WTC11 (cell line): ENCODE measurements around the gene ZNF77.

Experiments used
- CBFB ChIP-seq: sonication (generic); formaldehyde crosslinking; IDR thresholded peaks from 2 replicates; pipeline ENCODE4 v1.8.1; 2022; ENCODE audit warnings: mild to moderate bottlenecking, low read depth, missing genetic modification reagents
- FOXJ3 ChIP-seq: sonication (generic); formaldehyde crosslinking; IDR thresholded peaks from 2 replicates; pipeline ENCODE4 v1.9.0; 2021; ENCODE audit warnings: missing genetic modification reagents, mild to moderate bottlenecking, borderline replicate concordance
- MYBL2 ChIP-seq: sonication (generic); formaldehyde crosslinking; IDR thresholded peaks from 2 replicates; pipeline ENCODE4 v1.8.1; 2023; ENCODE audit warnings: mild to moderate bottlenecking, moderate library complexity, missing genetic modification reagents
- NR1H2 ChIP-seq: sonication (generic); formaldehyde crosslinking; IDR thresholded peaks from 2 replicates; pipeline ENCODE4 v1.9.0; 2021; ENCODE audit warnings: mild to moderate bottlenecking, moderate library complexity, missing genetic modification reagents
- SMAD4 ChIP-seq: sonication (generic); formaldehyde crosslinking; IDR thresholded peaks from 2 replicates; pipeline ENCODE4 v1.8.0; 2022; ENCODE audit warnings: mild to moderate bottlenecking, missing genetic modification reagents
- TCF7 ChIP-seq: sonication (generic); formaldehyde crosslinking; IDR thresholded peaks from 2 replicates; pipeline ENCODE4 v1.8.0; 2022; ENCODE audit warnings: mild to moderate bottlenecking, low read depth, missing genetic modification reagents, moderate library complexity
- TF ChIP-seq, protein P1 (sequence below): fragments of 200-600 bp; IDR thresholded peaks from 2 replicates; pipeline ENCODE4 v1.8.0; 2022; ENCODE audit warnings: antibody characterized with exemption
- TF ChIP-seq, protein P2 (sequence below): sonication (generic); formaldehyde crosslinking; IDR thresholded peaks from 2 replicates; pipeline ENCODE4 v1.8.1; 2022; ENCODE audit warnings: low read depth, mild to moderate bottlenecking, moderate library complexity, missing genetic modification reagents, borderline replicate concordance
- TF ChIP-seq, protein P3 (sequence below): sonication (generic); formaldehyde crosslinking; IDR thresholded peaks from 2 replicates; pipeline ENCODE4 v1.8.1; 2023; ENCODE audit warnings: mild to moderate bottlenecking, missing genetic modification reagents, borderline replicate concordance

DNA sequence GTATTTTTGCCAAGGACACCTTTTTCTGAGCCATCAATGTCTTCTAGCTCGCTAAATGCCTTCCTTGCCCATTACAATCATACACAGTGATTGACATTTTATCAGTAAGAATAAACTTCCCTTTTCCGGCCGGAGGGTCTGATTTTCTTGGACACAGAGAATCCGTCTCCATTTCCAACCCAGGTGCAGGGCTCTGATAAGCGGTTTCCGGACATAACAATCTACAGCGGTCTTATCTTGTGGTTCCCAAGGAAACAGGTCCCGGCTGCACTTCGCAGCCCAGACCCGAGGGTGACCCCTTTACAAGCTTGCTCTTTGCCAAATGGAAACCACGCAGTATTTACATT, 5.1 kb upstream of the ZNF77 start:
- no peak for TF ChIP-seq NR1H2 (CRISPR knock-in tag)
- TF ChIP-seq, protein P1, sequence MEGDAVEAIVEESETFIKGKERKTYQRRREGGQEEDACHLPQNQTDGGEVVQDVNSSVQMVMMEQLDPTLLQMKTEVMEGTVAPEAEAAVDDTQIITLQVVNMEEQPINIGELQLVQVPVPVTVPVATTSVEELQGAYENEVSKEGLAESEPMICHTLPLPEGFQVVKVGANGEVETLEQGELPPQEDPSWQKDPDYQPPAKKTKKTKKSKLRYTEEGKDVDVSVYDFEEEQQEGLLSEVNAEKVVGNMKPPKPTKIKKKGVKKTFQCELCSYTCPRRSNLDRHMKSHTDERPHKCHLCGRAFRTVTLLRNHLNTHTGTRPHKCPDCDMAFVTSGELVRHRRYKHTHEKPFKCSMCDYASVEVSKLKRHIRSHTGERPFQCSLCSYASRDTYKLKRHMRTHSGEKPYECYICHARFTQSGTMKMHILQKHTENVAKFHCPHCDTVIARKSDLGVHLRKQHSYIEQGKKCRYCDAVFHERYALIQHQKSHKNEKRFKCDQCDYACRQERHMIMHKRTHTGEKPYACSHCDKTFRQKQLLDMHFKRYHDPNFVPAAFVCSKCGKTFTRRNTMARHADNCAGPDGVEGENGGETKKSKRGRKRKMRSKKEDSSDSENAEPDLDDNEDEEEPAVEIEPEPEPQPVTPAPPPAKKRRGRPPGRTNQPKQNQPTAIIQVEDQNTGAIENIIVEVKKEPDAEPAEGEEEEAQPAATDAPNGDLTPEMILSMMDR: no peak
- no peak for TF ChIP-seq FOXJ3
- TF ChIP-seq CBFB (CRISPR knock-in tag): no peak
- TF ChIP-seq, protein P2, sequence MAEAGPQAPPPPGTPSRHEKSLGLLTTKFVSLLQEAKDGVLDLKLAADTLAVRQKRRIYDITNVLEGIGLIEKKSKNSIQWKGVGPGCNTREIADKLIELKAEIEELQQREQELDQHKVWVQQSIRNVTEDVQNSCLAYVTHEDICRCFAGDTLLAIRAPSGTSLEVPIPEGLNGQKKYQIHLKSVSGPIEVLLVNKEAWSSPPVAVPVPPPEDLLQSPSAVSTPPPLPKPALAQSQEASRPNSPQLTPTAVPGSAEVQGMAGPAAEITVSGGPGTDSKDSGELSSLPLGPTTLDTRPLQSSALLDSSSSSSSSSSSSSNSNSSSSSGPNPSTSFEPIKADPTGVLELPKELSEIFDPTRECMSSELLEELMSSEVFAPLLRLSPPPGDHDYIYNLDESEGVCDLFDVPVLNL (CRISPR knock-in tag): no peak
- no peak for TF ChIP-seq SMAD4
- no peak for TF ChIP-seq MYBL2 (CRISPR knock-in tag)
- no peak for TF ChIP-seq TCF7
- TF ChIP-seq, protein P3, sequence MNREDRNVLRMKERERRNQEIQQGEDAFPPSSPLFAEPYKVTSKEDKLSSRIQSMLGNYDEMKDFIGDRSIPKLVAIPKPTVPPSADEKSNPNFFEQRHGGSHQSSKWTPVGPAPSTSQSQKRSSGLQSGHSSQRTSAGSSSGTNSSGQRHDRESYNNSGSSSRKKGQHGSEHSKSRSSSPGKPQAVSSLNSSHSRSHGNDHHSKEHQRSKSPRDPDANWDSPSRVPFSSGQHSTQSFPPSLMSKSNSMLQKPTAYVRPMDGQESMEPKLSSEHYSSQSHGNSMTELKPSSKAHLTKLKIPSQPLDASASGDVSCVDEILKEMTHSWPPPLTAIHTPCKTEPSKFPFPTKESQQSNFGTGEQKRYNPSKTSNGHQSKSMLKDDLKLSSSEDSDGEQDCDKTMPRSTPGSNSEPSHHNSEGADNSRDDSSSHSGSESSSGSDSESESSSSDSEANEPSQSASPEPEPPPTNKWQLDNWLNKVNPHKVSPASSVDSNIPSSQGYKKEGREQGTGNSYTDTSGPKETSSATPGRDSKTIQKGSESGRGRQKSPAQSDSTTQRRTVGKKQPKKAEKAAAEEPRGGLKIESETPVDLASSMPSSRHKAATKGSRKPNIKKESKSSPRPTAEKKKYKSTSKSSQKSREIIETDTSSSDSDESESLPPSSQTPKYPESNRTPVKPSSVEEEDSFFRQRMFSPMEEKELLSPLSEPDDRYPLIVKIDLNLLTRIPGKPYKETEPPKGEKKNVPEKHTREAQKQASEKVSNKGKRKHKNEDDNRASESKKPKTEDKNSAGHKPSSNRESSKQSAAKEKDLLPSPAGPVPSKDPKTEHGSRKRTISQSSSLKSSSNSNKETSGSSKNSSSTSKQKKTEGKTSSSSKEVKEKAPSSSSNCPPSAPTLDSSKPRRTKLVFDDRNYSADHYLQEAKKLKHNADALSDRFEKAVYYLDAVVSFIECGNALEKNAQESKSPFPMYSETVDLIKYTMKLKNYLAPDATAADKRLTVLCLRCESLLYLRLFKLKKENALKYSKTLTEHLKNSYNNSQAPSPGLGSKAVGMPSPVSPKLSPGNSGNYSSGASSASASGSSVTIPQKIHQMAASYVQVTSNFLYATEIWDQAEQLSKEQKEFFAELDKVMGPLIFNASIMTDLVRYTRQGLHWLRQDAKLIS: no peak
